ENCODE measurements around the gene VPS13D. TPM values are rescaled to one million over a fixed set of nuclear protein-coding genes. Genes with fewer than 3 reads are reported as not detected.

Gene VPS13D
- total and polyA plus RNA-seq, 2 experiments from 2014 or later = 10.7 to 34.9 TPM

GRCh38 chr1:12453400-12454343 is 223.8 kb downstream of the VPS13D start:
- no peaks in the 10 kb centered on the region for H3K36me3 Mint-ChIP-seq (ENCODE audit: low read depth)
- Histone ChIP-seq H3K27ac (ENCODE audit: low read depth) (no peak overlapping the region), H3K36me3 (ENCODE audit: insufficient read depth) (peaks cover 5% of the 10 kb centered on the region; the same call in 1 of the 2 replicates), H3K4me3 (no peak overlapping the region), H3K27me3 (ENCODE audit: insufficient read depth) (no peaks in the 10 kb centered on the region), H3K4me1 (ENCODE audit: insufficient read depth) (peaks cover 6% of the 10 kb centered on the region; the same call in 1 of the 2 replicates), H3F3A (replicated peaks; ENCODE audit: low read depth) (no peaks in the 10 kb centered on the region), H2AFZ (no peak overlapping the region), H3K9me2 (ENCODE audit: insufficient read depth) (no peaks in the 10 kb centered on the region), H4K20me1 (replicated peaks; ENCODE audit: insufficient read depth) (peaks cover 3% of the 10 kb centered on the region; the same call in 1 of the 2 replicates), H3K79me2 (replicated peaks; ENCODE audit: insufficient read depth) (no peaks in the 10 kb centered on the region), H3K4me2 (no peak overlapping the region)
- peaks cover 1% of the 10 kb centered on the region for H3K27me3 Mint-ChIP-seq (ENCODE audit: insufficient read depth, low read depth, poor library complexity)
- no peaks in the 10 kb centered on the region for H3K9me3 Mint-ChIP-seq
- no peak overlapping the region for H3K27ac Mint-ChIP-seq
- no peak overlapping the region for H3K4me3 Mint-ChIP-seq
- DNase-seq (ENCODE audit: low spot score) (peak; percentile 44), ATAC-seq (peak; percentile 85; the same call in 2 of the 3 replicates)
- H3K4me1 Mint-ChIP-seq = peaks cover 9% of the 10 kb centered on the region
- 0 out of 2 replicates have a peak, but pooled peaks have one; percentile 68 for TF ChIP-seq ZNF462 (CRISPR knock-in tag; IDR thresholded peaks at IDR 0.05)
- TF ChIP-seq JUNB (IDR thresholded peaks at IDR 0.05; ENCODE audit: unreplicated experiment) = no peak

All from GM23338 (cell line).